ENCODE data around the gene ZFR2. TPM values are rescaled to one million over a fixed set of nuclear protein-coding genes. Genes with fewer than 3 reads are reported as not detected.

Gene ZFR2
- total RNA-seq, 1 donor from 2014 or later, result not detected

Other genes starting within 250 kb of the ZFR2 start
- gene CACTIN, start 242.2 kb downstream of the ZFR2 start, total RNA-seq, result 14.5 TPM
- gene PIP5K1C, start 168.6 kb downstream of the ZFR2 start, total RNA-seq, result 31.6 TPM
- gene TJP3, start 160.7 kb downstream of the ZFR2 start, total RNA-seq, result not detected
- gene APBA3, start 107.3 kb downstream of the ZFR2 start, total RNA-seq, result 14.2 TPM
- gene MRPL54, start 106.4 kb downstream of the ZFR2 start, total RNA-seq, result 64.1 TPM
- gene RAX2, start 96.8 kb downstream of the ZFR2 start, total RNA-seq, result not detected
- gene MATK, start 82.7 kb downstream of the ZFR2 start, total RNA-seq, result 0.14 TPM
- not detected for gene ATCAY, start 11.6 kb upstream of the ZFR2 start, total RNA-seq
- gene NMRK2, start 64.0 kb upstream of the ZFR2 start, total RNA-seq, result 458 TPM
- 74.6 TPM for gene DAPK3, start 102.1 kb upstream of the ZFR2 start, total RNA-seq
- 2,303 TPM for gene EEF2, start 116.4 kb upstream of the ZFR2 start, total RNA-seq
- 15.4 TPM for gene PIAS4, start 138.7 kb upstream of the ZFR2 start, total RNA-seq
- 30.6 TPM for gene ZBTB7A, start 197.9 kb upstream of the ZFR2 start, total RNA-seq